ENCODE measurements around the gene FSCN2.

GRCh38 chr17:81498953-81499600 lies 29.1 kb upstream of the FSCN2 start:
- TF ChIP-seq, protein P1, sequence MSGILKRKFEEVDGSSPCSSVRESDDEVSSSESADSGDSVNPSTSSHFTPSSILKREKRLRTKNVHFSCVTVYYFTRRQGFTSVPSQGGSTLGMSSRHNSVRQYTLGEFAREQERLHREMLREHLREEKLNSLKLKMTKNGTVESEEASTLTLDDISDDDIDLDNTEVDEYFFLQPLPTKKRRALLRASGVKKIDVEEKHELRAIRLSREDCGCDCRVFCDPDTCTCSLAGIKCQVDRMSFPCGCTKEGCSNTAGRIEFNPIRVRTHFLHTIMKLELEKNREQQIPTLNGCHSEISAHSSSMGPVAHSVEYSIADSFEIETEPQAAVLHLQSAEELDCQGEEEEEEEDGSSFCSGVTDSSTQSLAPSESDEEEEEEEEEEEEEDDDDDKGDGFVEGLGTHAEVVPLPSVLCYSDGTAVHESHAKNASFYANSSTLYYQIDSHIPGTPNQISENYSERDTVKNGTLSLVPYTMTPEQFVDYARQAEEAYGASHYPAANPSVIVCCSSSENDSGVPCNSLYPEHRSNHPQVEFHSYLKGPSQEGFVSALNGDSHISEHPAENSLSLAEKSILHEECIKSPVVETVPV (CRISPR knock-in tag; IDR thresholded peaks at IDR 0.05), result no peak
- no peak for TF ChIP-seq ZFP3 (CRISPR knock-in tag; IDR thresholded peaks at IDR 0.05)
- no peak for TF ChIP-seq TCF4 (CRISPR knock-in tag; IDR thresholded peaks at IDR 0.05; ENCODE audit: borderline replicate concordance)
- TF ChIP-seq PATZ1 (CRISPR knock-in tag; IDR thresholded peaks at IDR 0.05; ENCODE audit: borderline replicate concordance), result no peak
- no peak for TF ChIP-seq RARB (CRISPR knock-in tag; IDR thresholded peaks at IDR 0.05)
- no peak for TF ChIP-seq PPARA (CRISPR knock-in tag; IDR thresholded peaks at IDR 0.05; ENCODE audit: borderline replicate concordance)
- TF ChIP-seq ZNF8 (CRISPR knock-in tag; IDR thresholded peaks at IDR 0.05), result no peak
- TF ChIP-seq CREB5 (CRISPR knock-in tag; IDR thresholded peaks at IDR 0.05; ENCODE audit: low read depth), result no peak
- TF ChIP-seq ARNTL (CRISPR knock-in tag; IDR thresholded peaks at IDR 0.05; ENCODE audit: borderline replicate concordance, low read depth), result no peak
- no peak for TF ChIP-seq ZC3H10 (CRISPR knock-in tag; IDR thresholded peaks at IDR 0.05)
- no peak for TF ChIP-seq OSR1 (CRISPR knock-in tag; IDR thresholded peaks at IDR 0.05)
- no peak for TF ChIP-seq SNAI2 (CRISPR knock-in tag; IDR thresholded peaks at IDR 0.05)
- TF ChIP-seq POU6F1 (CRISPR knock-in tag; IDR thresholded peaks at IDR 0.05; ENCODE audit: borderline replicate concordance, low read depth), result no peak
- TF ChIP-seq ZFP30 (CRISPR knock-in tag; IDR thresholded peaks at IDR 0.05), result no peak
